Measurements from ENCODE around the gene SPO11.

The SPO11 gene

GRCh38 chr20:57385940-57386339, 56.3 kb downstream of the SPO11 start:
- no peak overlapping the region for H3K27ac ChIP-seq (ENCODE audit: insufficient read depth in 1 of 2, low read depth in 1 of 2, low read length in 2 of 2, poor library complexity in 1 of 2, severe bottlenecking in 2 of 2)
- no peak overlapping the region for H3K4me3 ChIP-seq (ENCODE audit: control insufficient read depth in 1 of 7, extremely low read depth in 1 of 7, insufficient read depth in 4 of 7, low read depth in 2 of 7, low read length in 6 of 7)
- H3K4me1 ChIP-seq (ENCODE audit: control extremely low read depth in 1 of 4, control insufficient read depth in 4 of 4, insufficient read depth in 4 of 4, low read length in 3 of 4), result peaks cover 2 to 21% (median 20%) of the 10 kb centered on the region in 4 experiments
- DNase-seq, result no peak
- WGBS (ENCODE audit: insufficient coverage), result 88% methylated on average over 6 of the region's 6 CpGs
- H3K27me3 ChIP-seq (replicated peaks in 2 of 5; ENCODE audit: control insufficient read depth in 4 of 5, insufficient read depth in 5 of 5, low read length in 4 of 5), result no peaks in the 10 kb centered on the region
- no peaks in the 10 kb centered on the region for H3K9me3 ChIP-seq (ENCODE audit: control extremely low read depth in 1 of 5, control insufficient read depth in 4 of 5, insufficient read depth in 2 of 5, low read depth in 1 of 5, low read length in 4 of 5)
- CTCF ChIA-PET, result interaction anchor here (1.0 to 2.3 kb wide), 6 partner anchors 12 to 110 kb away, joined by 3 to 5 read pairs (median 3); no protein-coding TSS in a partner anchor
- POLR2A ChIA-PET, result no interaction called here
- H3K36me3 ChIP-seq (ENCODE audit: control insufficient read depth in 4 of 4, insufficient read depth in 4 of 4, low read length in 3 of 4), result peaks cover 0 to 4% (median 0%) of the 10 kb centered on the region in 4 experiments

GRCh38 chr20:57386762-57387161, 57.2 kb downstream of the SPO11 start:
- ChIA-PET CTCF (interaction anchor here (1.4 to 2.3 kb wide), 3 partner anchors 13 to 109 kb away, joined by 3 to 6 read pairs (median 5); no protein-coding TSS in a partner anchor), POLR2A (no interaction called here)
- WGBS (ENCODE audit: insufficient coverage), result 97% methylated on average over 3 of the region's 4 CpGs
- Histone ChIP-seq H3K4me3 (ENCODE audit: control insufficient read depth in 1 of 7, extremely low read depth in 1 of 7, insufficient read depth in 4 of 7, low read depth in 2 of 7, low read length in 6 of 7) (no peak overlapping the region), H3K9me3 (ENCODE audit: control extremely low read depth in 1 of 5, control insufficient read depth in 4 of 5, insufficient read depth in 2 of 5, low read depth in 1 of 5, low read length in 4 of 5) (no peaks in the 10 kb centered on the region), H3K36me3 (ENCODE audit: control insufficient read depth in 4 of 4, insufficient read depth in 4 of 4, low read length in 3 of 4) (no peaks in the 10 kb centered on the region), H3K27ac (ENCODE audit: insufficient read depth in 1 of 2, low read depth in 1 of 2, low read length in 2 of 2, poor library complexity in 1 of 2, severe bottlenecking in 2 of 2) (no peak overlapping the region), H3K27me3 (replicated peaks in 2 of 5; ENCODE audit: control insufficient read depth in 4 of 5, insufficient read depth in 5 of 5, low read length in 4 of 5) (no peaks in the 10 kb centered on the region), H3K4me1 (ENCODE audit: control extremely low read depth in 1 of 4, control insufficient read depth in 4 of 4, insufficient read depth in 4 of 4, low read length in 3 of 4) (peaks cover 2 to 24% (median 24%) of the 10 kb centered on the region in 4 experiments)
- no peak for DNase-seq

GRCh38 chr20:57387463-57387862, 57.9 kb downstream of the SPO11 start:
- DNase-seq, result no peak
- no peaks in the 10 kb centered on the region for H3K27me3 ChIP-seq (replicated peaks in 2 of 5; ENCODE audit: control insufficient read depth in 4 of 5, insufficient read depth in 5 of 5, low read length in 4 of 5)
- H3K4me3 ChIP-seq (ENCODE audit: control insufficient read depth in 1 of 7, extremely low read depth in 1 of 7, insufficient read depth in 4 of 7, low read depth in 2 of 7, low read length in 6 of 7), result no peak overlapping the region
- ChIA-PET POLR2A (no interaction called here), CTCF (interaction anchor here (1.0 to 2.3 kb wide), 4 partner anchors 12 to 108 kb away, joined by 3 to 6 read pairs (median 4); no protein-coding TSS in a partner anchor)
- no peaks in the 10 kb centered on the region for H3K36me3 ChIP-seq (ENCODE audit: control insufficient read depth in 4 of 4, insufficient read depth in 4 of 4, low read length in 3 of 4)
- 96% methylated on average over 8 of the region's 8 CpGs for WGBS (ENCODE audit: insufficient coverage)
- peaks cover 2 to 31% (median 30%) of the 10 kb centered on the region in 4 experiments for H3K4me1 ChIP-seq (ENCODE audit: control extremely low read depth in 1 of 4, control insufficient read depth in 4 of 4, insufficient read depth in 4 of 4, low read length in 3 of 4)
- H3K27ac ChIP-seq (ENCODE audit: insufficient read depth in 1 of 2, low read depth in 1 of 2, low read length in 2 of 2, poor library complexity in 1 of 2, severe bottlenecking in 2 of 2), result no peak overlapping the region
- no peaks in the 10 kb centered on the region for H3K9me3 ChIP-seq (ENCODE audit: control extremely low read depth in 1 of 5, control insufficient read depth in 4 of 5, insufficient read depth in 2 of 5, low read depth in 1 of 5, low read length in 4 of 5)

- Histone ChIP-seq H3K4me1 (ENCODE audit: control extremely low read depth in 1 of 4, control insufficient read depth in 4 of 4, insufficient read depth in 4 of 4, low read length in 3 of 4) (peaks cover 2 to 36% (median 35%) of the 10 kb centered on the region in 4 experiments), H3K27me3 (replicated peaks in 2 of 5; ENCODE audit: control insufficient read depth in 4 of 5, insufficient read depth in 5 of 5, low read length in 4 of 5) (no peaks in the 10 kb centered on the region), H3K27ac (ENCODE audit: insufficient read depth in 1 of 2, low read depth in 1 of 2, low read length in 2 of 2, poor library complexity in 1 of 2, severe bottlenecking in 2 of 2) (no peak overlapping the region), H3K4me3 (ENCODE audit: control insufficient read depth in 1 of 7, extremely low read depth in 1 of 7, insufficient read depth in 4 of 7, low read depth in 2 of 7, low read length in 6 of 7) (no peak overlapping the region), H3K9me3 (ENCODE audit: control extremely low read depth in 1 of 5, control insufficient read depth in 4 of 5, insufficient read depth in 2 of 5, low read depth in 1 of 5, low read length in 4 of 5) (no peaks in the 10 kb centered on the region), H3K36me3 (ENCODE audit: control insufficient read depth in 4 of 4, insufficient read depth in 4 of 4, low read length in 3 of 4) (no peaks in the 10 kb centered on the region)
- DNase-seq, result no peak
- CTCF ChIA-PET, result interaction anchor here (1.0 to 2.8 kb wide), 7 partner anchors 11 to 111 kb away, joined by 3 to 9 read pairs (median 4); no protein-coding TSS in a partner anchor
- POLR2A ChIA-PET, result no interaction called here
- WGBS (ENCODE audit: insufficient coverage), result 88% methylated on average over 4 of the region's 7 CpGs
These were observed 58.4 kb downstream of the SPO11 start for GRCh38 chr20:57387945-57388371.

GRCh38 chr20:57388953-57389694, 59.5 kb downstream of the SPO11 start:
- POLR2A ChIA-PET, result interaction anchor here (1.1 to 2.1 kb wide), 2 partner anchors 9 to 17 kb away, joined by 3 to 16 read pairs; no protein-coding TSS in a partner anchor
- peaks cover 10 to 45% (median 45%) of the 10 kb centered on the region in 4 experiments for H3K4me1 ChIP-seq (ENCODE audit: control extremely low read depth in 1 of 4, control insufficient read depth in 4 of 4, insufficient read depth in 4 of 4, low read length in 3 of 4)
- CTCF ChIA-PET, result interaction anchor here (0.6 to 2.8 kb wide), 15 partner anchors 9 to 110 kb away, joined by 3 to 10 read pairs (median 4); no protein-coding TSS in a partner anchor
- no peaks in the 10 kb centered on the region for H3K9me3 ChIP-seq (ENCODE audit: control extremely low read depth in 1 of 5, control insufficient read depth in 4 of 5, insufficient read depth in 2 of 5, low read depth in 1 of 5, low read length in 4 of 5)
- peaks cover 0 to 8% (median 5%) of the 10 kb centered on the region in 4 experiments for H3K36me3 ChIP-seq (ENCODE audit: control insufficient read depth in 4 of 4, insufficient read depth in 4 of 4, low read length in 3 of 4)
- H3K27me3 ChIP-seq (replicated peaks in 2 of 5; ENCODE audit: control insufficient read depth in 4 of 5, insufficient read depth in 5 of 5, low read length in 4 of 5), result no peaks in the 10 kb centered on the region
- WGBS (ENCODE audit: insufficient coverage), result 3% methylated on average over 24 of the region's 57 CpGs
- peak overlapping the region in 6 of 7 experiments; percentile 2 to 62 (median 44) for H3K4me3 ChIP-seq (ENCODE audit: control insufficient read depth in 1 of 7, extremely low read depth in 1 of 7, insufficient read depth in 4 of 7, low read depth in 2 of 7, low read length in 6 of 7)
- peak; percentile 34 to 70 (median 52) for DNase-seq
- peak overlapping the region in 1 of 2 experiments; percentile 70 for H3K27ac ChIP-seq (ENCODE audit: insufficient read depth in 1 of 2, low read depth in 1 of 2, low read length in 2 of 2, poor library complexity in 1 of 2, severe bottlenecking in 2 of 2)

GRCh38 chr20:57389695-57390603, 60.3 kb downstream of the SPO11 start:
- Histone ChIP-seq H3K9me3 (ENCODE audit: control extremely low read depth in 1 of 5, control insufficient read depth in 4 of 5, insufficient read depth in 2 of 5, low read depth in 1 of 5, low read length in 4 of 5) (no peaks in the 10 kb centered on the region), H3K4me1 (ENCODE audit: control extremely low read depth in 1 of 4, control insufficient read depth in 4 of 4, insufficient read depth in 4 of 4, low read length in 3 of 4) (peaks cover 10 to 47% (median 45%) of the 10 kb centered on the region in 4 experiments), H3K27me3 (replicated peaks in 2 of 5; ENCODE audit: control insufficient read depth in 4 of 5, insufficient read depth in 5 of 5, low read length in 4 of 5) (no peaks in the 10 kb centered on the region), H3K36me3 (ENCODE audit: control insufficient read depth in 4 of 4, insufficient read depth in 4 of 4, low read length in 3 of 4) (peaks cover 0 to 16% (median 11%) of the 10 kb centered on the region in 4 experiments), H3K27ac (ENCODE audit: insufficient read depth in 1 of 2, low read depth in 1 of 2, low read length in 2 of 2, poor library complexity in 1 of 2, severe bottlenecking in 2 of 2) (peak overlapping the region in 1 of 2 experiments; percentile 70), H3K4me3 (ENCODE audit: control insufficient read depth in 1 of 7, extremely low read depth in 1 of 7, insufficient read depth in 4 of 7, low read depth in 2 of 7, low read length in 6 of 7) (peak overlapping the region in 6 of 7 experiments; percentile 2 to 62 (median 44))
- DNase-seq, result peak; percentile 45 to 77 (median 73)
- ChIA-PET CTCF (interaction anchor here (0.8 to 3.8 kb wide), 16 partner anchors 8 to 109 kb away, joined by 3 to 15 read pairs (median 4); no protein-coding TSS in a partner anchor), POLR2A (interaction anchor here (1.0 to 2.1 kb wide), 3 partner anchors 9 to 87 kb away, joined by 3 to 16 read pairs (median 4); no protein-coding TSS in a partner anchor)
- 5% methylated on average over 49 of the region's 52 CpGs for WGBS (ENCODE audit: insufficient coverage)
